GM23338 (cell line): Measurements from ENCODE around the gene SYP. TPM values are rescaled to one million over a fixed set of nuclear protein-coding genes. Genes with fewer than 3 reads are reported as not detected.

ENCODE experiments used
- ATAC-seq: fragments of 200-7000 bp; cut with Tn5 transposase; 3 replicates; pipeline ENCODE4 v1.9.1; 2020
- DNase-seq: peaks from one replicate; pipeline ENCODE4 v3.0.0-alpha.2; 2015; ENCODE audit warnings: low spot score
- H2AFZ ChIP-seq: fragments of 200-600 bp; sonication (generic); 2 replicates; pipeline ENCODE4 v1.8.0; 2016; ENCODE audit warnings: antibody characterized with exemption, mild to moderate bottlenecking, moderate library complexity
- H3F3A ChIP-seq: fragments of 200-600 bp; sonication (generic); replicated peaks from 2 replicates; pipeline ENCODE4 v1.8.0; 2017; ENCODE audit warnings: antibody characterized with exemption, mixed run types, low read depth
- H3K27ac ChIP-seq: fragments of 200-600 bp; sonication (generic); 2 replicates; pipeline ENCODE4 v1.6.1; 2016; ENCODE audit warnings: low read depth
- H3K27me3 ChIP-seq: fragments of 200-600 bp; sonication (generic); 2 replicates; pipeline ENCODE4 v1.8.0; 2016; ENCODE audit warnings: mild to moderate bottlenecking, mixed run types, moderate library complexity; ENCODE audit not compliant: insufficient read depth
- H3K36me3 ChIP-seq: fragments of 200-600 bp; sonication (generic); 2 replicates; pipeline ENCODE4 v1.8.0; 2016; ENCODE audit warnings: mild to moderate bottlenecking; ENCODE audit not compliant: insufficient read depth
- H3K4me1 ChIP-seq: fragments of 200-600 bp; sonication (generic); 2 replicates; pipeline ENCODE4 v1.8.0; 2016; ENCODE audit warnings: mild to moderate bottlenecking, moderate library complexity; ENCODE audit not compliant: insufficient read depth
- H3K4me2 ChIP-seq: fragments of 200-600 bp; sonication (generic); 2 replicates; pipeline ENCODE4 v1.7.1; 2017; ENCODE audit warnings: mixed run types
- H3K4me3 ChIP-seq: fragments of 200-600 bp; sonication (generic); 2 replicates; pipeline ENCODE4 v1.6.1; 2016; ENCODE audit warnings: mixed run types
- H3K79me2 ChIP-seq: fragments of 200-600 bp; sonication (generic); replicated peaks from 2 replicates; pipeline ENCODE4 v1.8.0; 2017; ENCODE audit warnings: mild to moderate bottlenecking; ENCODE audit not compliant: insufficient read depth
- H3K9me2 ChIP-seq: fragments of 200-600 bp; sonication (generic); 2 replicates; pipeline ENCODE4 v1.8.0; 2017; ENCODE audit not compliant: insufficient read depth
- H4K20me1 ChIP-seq: fragments of 200-600 bp; sonication (generic); replicated peaks from 2 replicates; pipeline ENCODE4 v1.8.0; 2017; ENCODE audit warnings: mild to moderate bottlenecking; ENCODE audit not compliant: insufficient read depth
- H3K27ac Mint-ChIP-seq: 2 replicates; pipeline ENCODE4 v1.8.0; 2020; ENCODE audit warnings: inconsistent platforms, mild to moderate bottlenecking, moderate library complexity, mixed read lengths
- H3K27me3 Mint-ChIP-seq: 3 replicates; pipeline ENCODE4 v1.8.0; 2022; ENCODE audit warnings: low read depth, mild to moderate bottlenecking, moderate library complexity, mixed read lengths, inconsistent platforms; ENCODE audit not compliant: insufficient read depth, poor library complexity
- H3K36me3 Mint-ChIP-seq: 3 replicates; pipeline ENCODE4 v1.8.0; 2021; ENCODE audit warnings: low read depth, mild to moderate bottlenecking, inconsistent platforms, moderate library complexity, mixed read lengths
- H3K4me1 Mint-ChIP-seq: 3 replicates; pipeline ENCODE4 v1.8.0; 2020; ENCODE audit warnings: mild to moderate bottlenecking, inconsistent platforms, mixed read lengths
- H3K4me3 Mint-ChIP-seq: 3 replicates; pipeline ENCODE4 v1.8.0; 2021; ENCODE audit warnings: moderate library complexity, mild to moderate bottlenecking, inconsistent platforms, mixed read lengths
- H3K9me3 Mint-ChIP-seq: 3 replicates; pipeline ENCODE4 v1.8.0; 2020; ENCODE audit warnings: moderate library complexity, mild to moderate bottlenecking, inconsistent platforms, mixed read lengths
- EZH2 ChIP-seq: fragments of 200-600 bp; sonication (generic); IDR thresholded peaks from one replicate; pipeline ENCODE4 v1.8.0; 2017; ENCODE audit warnings: antibody characterized with exemption, mild to moderate bottlenecking, low read depth; ENCODE audit not compliant: unreplicated experiment
- EZH2phosphoT487 ChIP-seq: fragments of 200-600 bp; sonication (generic); IDR thresholded peaks from one replicate; pipeline ENCODE4 v1.8.1; 2018; ENCODE audit warnings: antibody characterized with exemption; ENCODE audit not compliant: unreplicated experiment
- polyA plus RNA-seq: library from polyadenylated mRNA; unstranded; fragments of >200 nt; fragmentation: Nextera tagmentation; extraction: Ambion mirVana; gene quantifications from 2 replicates; pipeline ENCODE4 v1.2.1, GENCODE V29; 2016
- total RNA-seq: library from RNA; depleted of rRNA; stranded (reverse); fragments of >200 nt; shearing (Covaris generic); gene quantifications from 2 replicates; pipeline ENCODE4 v1.2.3, GENCODE V29; 2014
- TF ChIP-seq, protein P1 (sequence below): IDR thresholded peaks from one replicate; pipeline ENCODE4 v1.6.1; 2018; ENCODE audit warnings: antibody characterized with exemption; ENCODE audit not compliant: unreplicated experiment
- TF ChIP-seq, protein P2 (sequence below): fragments of 250-450 bp; sonication (Bioruptor Pico); IDR thresholded peaks from 2 replicates; pipeline ENCODE4 v1.5.0; 2020; ENCODE audit warnings: mild to moderate bottlenecking, moderate library complexity

Gene SYP
- total and polyA plus RNA-seq, 2 experiments from 2014 or later = 3.7 to 9.1 TPM

DNA sequence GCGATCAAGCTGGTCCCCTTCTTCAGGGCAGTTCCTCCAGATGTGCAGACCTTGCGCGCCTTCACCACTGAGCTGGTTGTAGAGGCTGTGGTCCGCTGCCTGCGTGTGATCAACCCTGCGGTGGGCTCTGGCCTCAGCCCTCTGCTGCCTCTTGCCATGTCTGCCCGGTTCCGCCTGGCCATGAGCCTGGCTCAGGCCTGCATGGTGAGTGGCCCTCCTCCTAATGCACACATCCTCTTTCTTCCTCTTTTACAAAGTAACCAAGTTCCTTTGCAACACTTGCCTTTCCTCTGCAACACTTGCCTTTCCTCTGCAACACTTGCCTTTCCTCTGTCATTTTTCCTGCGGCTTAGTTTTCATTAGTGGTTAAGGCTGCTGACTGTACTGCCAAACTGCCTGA, 37.1 kb upstream of the SYP start (continued):
- TF ChIP-seq, protein P1, sequence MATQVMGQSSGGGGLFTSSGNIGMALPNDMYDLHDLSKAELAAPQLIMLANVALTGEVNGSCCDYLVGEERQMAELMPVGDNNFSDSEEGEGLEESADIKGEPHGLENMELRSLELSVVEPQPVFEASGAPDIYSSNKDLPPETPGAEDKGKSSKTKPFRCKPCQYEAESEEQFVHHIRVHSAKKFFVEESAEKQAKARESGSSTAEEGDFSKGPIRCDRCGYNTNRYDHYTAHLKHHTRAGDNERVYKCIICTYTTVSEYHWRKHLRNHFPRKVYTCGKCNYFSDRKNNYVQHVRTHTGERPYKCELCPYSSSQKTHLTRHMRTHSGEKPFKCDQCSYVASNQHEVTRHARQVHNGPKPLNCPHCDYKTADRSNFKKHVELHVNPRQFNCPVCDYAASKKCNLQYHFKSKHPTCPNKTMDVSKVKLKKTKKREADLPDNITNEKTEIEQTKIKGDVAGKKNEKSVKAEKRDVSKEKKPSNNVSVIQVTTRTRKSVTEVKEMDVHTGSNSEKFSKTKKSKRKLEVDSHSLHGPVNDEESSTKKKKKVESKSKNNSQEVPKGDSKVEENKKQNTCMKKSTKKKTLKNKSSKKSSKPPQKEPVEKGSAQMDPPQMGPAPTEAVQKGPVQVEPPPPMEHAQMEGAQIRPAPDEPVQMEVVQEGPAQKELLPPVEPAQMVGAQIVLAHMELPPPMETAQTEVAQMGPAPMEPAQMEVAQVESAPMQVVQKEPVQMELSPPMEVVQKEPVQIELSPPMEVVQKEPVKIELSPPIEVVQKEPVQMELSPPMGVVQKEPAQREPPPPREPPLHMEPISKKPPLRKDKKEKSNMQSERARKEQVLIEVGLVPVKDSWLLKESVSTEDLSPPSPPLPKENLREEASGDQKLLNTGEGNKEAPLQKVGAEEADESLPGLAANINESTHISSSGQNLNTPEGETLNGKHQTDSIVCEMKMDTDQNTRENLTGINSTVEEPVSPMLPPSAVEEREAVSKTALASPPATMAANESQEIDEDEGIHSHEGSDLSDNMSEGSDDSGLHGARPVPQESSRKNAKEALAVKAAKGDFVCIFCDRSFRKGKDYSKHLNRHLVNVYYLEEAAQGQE = no peak

- Histone ChIP-seq H3K79me2 (no peaks in the 10 kb centered on the region), H3K4me2 (no peak overlapping the region), H3K27ac (no peak overlapping the region), H3K27me3 (no peaks in the 10 kb centered on the region), H4K20me1 (no peaks in the 10 kb centered on the region), H3F3A (no peaks in the 10 kb centered on the region), H3K9me2 (no peaks in the 10 kb centered on the region), H3K4me3 (no peak overlapping the region), H3K36me3 (no peaks in the 10 kb centered on the region), H2AFZ (no peak overlapping the region), H3K4me1 (no peaks in the 10 kb centered on the region)
- no peak for DNase-seq
- Mint-ChIP-seq H3K4me1 (peaks cover 8% of the 10 kb centered on the region; the same call in 1 of the 3 replicates), H3K36me3 (no peaks in the 10 kb centered on the region), H3K27ac (no peak overlapping the region), H3K27me3 (peaks cover 1% of the 10 kb centered on the region), H3K4me3 (no peak overlapping the region), H3K9me3 (no peaks in the 10 kb centered on the region)
- TF ChIP-seq EZH2phosphoT487 = no peak
- TF ChIP-seq, protein P2, sequence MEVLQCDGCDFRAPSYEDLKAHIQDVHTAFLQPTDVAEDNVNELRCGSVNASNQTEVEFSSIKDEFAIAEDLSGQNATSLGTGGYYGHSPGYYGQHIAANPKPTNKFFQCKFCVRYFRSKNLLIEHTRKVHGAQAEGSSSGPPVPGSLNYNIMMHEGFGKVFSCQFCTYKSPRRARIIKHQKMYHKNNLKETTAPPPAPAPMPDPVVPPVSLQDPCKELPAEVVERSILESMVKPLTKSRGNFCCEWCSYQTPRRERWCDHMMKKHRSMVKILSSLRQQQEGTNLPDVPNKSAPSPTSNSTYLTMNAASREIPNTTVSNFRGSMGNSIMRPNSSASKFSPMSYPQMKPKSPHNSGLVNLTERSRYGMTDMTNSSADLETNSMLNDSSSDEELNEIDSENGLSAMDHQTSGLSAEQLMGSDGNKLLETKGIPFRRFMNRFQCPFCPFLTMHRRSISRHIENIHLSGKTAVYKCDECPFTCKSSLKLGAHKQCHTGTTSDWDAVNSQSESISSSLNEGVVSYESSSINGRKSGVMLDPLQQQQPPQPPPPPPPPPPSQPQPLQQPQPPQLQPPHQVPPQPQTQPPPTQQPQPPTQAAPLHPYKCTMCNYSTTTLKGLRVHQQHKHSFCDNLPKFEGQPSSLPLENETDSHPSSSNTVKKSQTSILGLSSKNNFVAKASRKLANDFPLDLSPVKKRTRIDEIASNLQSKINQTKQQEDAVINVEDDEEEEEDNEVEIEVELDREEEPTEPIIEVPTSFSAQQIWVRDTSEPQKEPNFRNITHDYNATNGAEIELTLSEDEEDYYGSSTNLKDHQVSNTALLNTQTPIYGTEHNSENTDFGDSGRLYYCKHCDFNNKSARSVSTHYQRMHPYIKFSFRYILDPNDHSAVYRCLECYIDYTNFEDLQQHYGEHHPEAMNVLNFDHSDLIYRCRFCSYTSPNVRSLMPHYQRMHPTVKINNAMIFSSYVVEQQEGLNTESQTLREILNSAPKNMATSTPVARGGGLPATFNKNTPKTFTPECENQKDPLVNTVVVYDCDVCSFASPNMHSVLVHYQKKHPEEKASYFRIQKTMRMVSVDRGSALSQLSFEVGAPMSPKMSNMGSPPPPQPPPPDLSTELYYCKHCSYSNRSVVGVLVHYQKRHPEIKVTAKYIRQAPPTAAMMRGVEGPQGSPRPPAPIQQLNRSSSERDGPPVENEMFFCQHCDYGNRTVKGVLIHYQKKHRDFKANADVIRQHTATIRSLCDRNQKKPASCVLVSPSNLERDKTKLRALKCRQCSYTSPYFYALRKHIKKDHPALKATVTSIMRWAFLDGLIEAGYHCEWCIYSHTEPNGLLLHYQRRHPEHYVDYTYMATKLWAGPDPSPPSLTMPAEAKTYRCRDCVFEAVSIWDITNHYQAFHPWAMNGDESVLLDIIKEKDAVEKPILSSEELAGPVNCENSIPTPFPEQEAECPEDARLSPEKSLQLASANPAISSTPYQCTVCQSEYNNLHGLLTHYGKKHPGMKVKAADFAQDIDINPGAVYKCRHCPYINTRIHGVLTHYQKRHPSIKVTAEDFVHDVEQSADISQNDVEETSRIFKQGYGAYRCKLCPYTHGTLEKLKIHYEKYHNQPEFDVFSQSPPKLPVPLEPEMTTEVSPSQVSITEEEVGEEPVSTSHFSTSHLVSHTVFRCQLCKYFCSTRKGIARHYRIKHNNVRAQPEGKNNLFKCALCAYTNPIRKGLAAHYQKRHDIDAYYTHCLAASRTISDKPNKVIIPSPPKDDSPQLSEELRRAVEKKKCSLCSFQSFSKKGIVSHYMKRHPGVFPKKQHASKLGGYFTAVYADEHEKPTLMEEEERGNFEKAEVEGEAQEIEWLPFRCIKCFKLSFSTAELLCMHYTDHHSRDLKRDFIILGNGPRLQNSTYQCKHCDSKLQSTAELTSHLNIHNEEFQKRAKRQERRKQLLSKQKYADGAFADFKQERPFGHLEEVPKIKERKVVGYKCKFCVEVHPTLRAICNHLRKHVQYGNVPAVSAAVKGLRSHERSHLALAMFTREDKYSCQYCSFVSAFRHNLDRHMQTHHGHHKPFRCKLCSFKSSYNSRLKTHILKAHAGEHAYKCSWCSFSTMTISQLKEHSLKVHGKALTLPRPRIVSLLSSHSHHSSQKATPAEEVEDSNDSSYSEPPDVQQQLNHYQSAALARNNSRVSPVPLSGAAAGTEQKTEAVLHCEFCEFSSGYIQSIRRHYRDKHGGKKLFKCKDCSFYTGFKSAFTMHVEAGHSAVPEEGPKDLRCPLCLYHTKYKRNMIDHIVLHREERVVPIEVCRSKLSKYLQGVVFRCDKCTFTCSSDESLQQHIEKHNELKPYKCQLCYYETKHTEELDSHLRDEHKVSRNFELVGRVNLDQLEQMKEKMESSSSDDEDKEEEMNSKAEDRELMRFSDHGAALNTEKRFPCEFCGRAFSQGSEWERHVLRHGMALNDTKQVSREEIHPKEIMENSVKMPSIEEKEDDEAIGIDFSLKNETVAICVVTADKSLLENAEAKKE (CRISPR knock-in tag) = no peak
- TF ChIP-seq EZH2 = no peak
- no peak for ATAC-seq
These were observed 34.0 kb upstream of the SYP start for GRCh38 chrX:49233887-49234555.
